CD4-positive, alpha-beta T cell treated with Interleukin-21 for 1 hour (primary cell): ENCODE results near the gene MADD.

ENCODE experiments used
- DNase-seq: peaks from one replicate; pipeline ENCODE4 v3.0.0-alpha.2; 2020

MADD gene

DNA sequence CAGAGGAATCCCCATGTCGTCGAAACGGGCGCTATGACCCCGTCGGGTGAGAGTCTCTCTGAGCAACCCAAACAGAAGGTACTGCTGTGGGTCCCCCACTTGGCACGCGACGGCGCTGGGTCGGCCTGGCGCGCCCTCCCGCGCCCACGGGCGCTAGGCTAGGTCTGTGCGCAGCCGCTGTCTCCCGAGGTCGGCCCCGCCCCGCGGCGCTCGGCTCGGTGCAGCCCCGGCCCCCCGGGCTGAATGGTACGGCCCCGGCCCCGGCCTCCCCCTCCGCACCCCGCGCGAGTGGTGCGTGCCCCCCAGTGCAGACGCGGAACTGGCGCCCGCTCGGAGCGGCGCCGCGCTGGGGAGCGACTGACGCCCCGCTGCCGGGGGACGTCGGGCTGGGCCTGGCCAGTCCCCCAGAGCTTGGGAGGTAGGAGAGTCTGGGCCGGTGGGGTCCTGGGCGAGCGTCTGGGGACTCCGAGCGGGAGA lies at the start of gene MADD:
Gene MADD, plus strand, starts transcription at position 305 of the 477 bp plus-strand sequence.
- DNase-seq: peak; percentile 92

- no peak for DNase-seq
Measured at GRCh38 chr11:47220401-47220821, 49.5 kb upstream of the MADD start.

- no peak for DNase-seq
Measured at GRCh38 chr11:47222696-47223095, 47.2 kb upstream of the MADD start.

DNA sequence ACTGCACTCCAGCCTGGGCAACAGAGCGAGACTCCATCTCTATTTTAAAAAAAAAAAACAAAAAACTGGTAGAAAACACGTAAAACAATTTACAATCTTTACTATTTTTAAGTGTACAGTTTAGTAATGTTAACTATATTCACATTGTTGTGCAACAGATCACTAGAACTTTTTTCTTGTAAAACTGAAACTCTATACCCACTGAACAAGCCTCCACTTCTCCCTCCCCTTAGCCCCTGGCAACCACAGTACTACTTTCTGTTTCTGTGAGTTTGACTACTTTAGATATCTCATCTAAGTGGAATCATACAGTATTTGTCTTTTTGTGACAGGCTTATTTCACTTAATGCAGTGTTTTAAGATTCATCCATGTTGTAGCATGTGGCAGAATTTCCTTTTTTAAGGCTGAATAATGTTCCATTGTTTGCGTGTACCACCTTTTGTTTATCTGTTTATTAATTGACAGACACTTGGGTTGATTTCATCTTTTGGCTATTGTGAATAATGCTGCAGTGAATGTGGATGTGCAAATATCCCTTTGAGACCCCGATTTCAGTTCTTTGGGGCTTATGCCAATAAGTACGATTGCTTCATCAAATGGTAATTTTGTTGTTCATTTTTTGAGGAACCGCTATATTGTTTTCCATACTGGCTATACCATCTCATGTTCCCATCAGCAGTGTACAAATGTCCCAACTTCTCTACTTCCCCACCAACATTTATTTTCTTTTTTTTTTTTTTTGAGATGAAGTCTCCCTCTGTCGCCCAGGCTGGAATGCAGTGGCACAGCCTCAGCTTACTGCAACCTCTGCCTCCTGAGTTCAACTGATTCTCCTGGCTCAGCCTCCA lies 44.2 kb upstream of the MADD start:
- DNase-seq: peak; percentile 12

GRCh38 chr11:47229161-47229560 lies 40.8 kb upstream of the MADD start:
- DNase-seq: no peak

DNA sequence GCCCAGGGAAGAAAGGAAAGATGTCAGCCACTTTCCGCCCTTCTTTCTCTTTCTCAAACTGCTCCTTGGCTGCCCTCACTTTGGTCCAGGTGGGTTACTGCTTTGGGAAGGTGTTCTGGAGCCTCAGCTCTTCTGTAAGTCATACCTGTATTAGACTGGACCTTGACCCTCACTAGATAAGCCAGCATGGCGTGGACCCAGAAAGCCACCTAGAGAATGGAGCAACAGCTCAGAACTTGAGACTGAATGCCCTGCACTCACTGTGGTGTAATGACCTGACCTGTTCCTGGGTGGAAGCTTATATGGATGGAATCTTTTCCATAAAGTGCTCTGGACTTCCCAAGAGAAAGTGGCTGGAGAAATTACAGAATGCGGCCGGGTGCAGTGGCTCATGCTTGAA lies 36.9 kb upstream of the MADD start:
- DNase-seq: no peak

- peak; percentile 45 for DNase-seq
Measured at GRCh38 chr11:47233989-47234668, 35.8 kb upstream of the MADD start.

DNA sequence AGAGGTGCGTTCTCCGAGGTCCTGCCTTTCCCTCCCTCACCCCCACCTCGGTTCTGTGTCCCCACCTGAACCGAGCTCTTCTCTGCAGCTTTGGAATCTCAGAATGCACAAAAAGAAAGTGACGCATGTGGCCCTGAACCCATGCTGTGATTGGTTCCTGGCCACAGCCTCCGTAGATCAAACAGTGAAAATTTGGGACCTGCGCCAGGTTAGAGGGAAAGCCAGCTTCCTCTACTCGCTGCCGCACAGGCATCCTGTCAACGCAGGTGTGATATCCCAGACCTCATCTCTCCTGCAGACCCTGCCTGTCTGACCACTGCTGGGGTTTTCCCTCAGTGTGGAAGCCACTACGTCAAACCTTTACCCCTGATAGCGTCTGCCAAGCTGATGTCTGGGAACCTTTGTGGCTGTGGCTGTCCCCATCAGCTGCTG lies 35.2 kb upstream of the MADD start:
- DNase-seq: peak; percentile 81

DNA sequence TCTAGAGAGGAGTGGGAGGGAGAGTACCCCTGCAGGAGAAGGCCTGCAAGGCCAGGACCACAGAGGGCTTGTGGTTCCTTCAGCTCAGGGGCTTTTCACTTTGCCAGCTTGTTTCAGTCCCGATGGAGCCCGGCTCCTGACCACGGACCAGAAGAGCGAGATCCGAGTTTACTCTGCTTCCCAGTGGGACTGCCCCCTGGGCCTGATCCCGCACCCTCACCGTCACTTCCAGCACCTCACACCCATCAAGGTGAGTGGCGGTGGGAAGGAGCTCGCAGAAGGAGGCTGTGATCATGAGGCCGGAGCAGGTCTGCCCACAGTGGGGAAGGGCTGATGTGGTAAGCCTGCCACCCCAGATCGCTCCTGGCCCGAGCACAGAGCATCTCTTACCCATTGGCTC lies 34.8 kb upstream of the MADD start:
- no peak for DNase-seq

- no peak for DNase-seq
Measured at GRCh38 chr11:47236482-47236881, 33.5 kb upstream of the MADD start.

- no peak for DNase-seq
Measured at GRCh38 chr11:47239852-47240251, 30.1 kb upstream of the MADD start.

GRCh38 chr11:47241841-47242301 lies 28.1 kb upstream of the MADD start:
- no peak for DNase-seq

DNA sequence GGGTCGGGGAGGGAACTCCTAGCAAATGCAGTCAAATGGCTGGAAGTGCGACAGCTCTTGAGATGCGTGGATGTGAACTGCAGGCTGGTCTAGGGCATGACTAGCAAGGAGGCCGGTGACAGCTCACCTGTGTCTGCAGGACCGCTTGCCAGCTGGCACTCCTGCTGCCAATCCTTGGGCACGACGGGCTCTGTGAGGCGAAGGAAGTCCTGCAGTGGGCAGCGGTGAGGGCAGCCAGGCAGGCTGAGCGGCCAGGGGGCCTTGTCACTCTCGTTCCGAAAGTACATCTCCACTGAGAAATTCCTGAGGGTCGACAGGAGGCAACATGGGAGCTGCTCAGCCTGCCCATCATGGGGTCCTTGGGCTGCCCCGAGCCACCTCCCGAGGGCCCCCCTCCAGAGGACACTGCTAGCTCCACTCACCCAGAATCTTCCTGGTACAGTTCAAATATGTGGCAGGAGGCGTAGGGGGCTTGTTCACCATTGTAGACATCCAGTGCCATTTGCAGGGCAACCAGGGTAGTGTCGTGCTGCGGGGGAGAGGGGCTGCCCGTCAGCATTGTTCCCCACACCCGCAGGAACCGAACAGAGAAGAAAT lies 27.2 kb upstream of the MADD start:
- no peak for DNase-seq

GRCh38 chr11:47243454-47243853 lies 26.5 kb upstream of the MADD start:
- DNase-seq: no peak

DNA sequence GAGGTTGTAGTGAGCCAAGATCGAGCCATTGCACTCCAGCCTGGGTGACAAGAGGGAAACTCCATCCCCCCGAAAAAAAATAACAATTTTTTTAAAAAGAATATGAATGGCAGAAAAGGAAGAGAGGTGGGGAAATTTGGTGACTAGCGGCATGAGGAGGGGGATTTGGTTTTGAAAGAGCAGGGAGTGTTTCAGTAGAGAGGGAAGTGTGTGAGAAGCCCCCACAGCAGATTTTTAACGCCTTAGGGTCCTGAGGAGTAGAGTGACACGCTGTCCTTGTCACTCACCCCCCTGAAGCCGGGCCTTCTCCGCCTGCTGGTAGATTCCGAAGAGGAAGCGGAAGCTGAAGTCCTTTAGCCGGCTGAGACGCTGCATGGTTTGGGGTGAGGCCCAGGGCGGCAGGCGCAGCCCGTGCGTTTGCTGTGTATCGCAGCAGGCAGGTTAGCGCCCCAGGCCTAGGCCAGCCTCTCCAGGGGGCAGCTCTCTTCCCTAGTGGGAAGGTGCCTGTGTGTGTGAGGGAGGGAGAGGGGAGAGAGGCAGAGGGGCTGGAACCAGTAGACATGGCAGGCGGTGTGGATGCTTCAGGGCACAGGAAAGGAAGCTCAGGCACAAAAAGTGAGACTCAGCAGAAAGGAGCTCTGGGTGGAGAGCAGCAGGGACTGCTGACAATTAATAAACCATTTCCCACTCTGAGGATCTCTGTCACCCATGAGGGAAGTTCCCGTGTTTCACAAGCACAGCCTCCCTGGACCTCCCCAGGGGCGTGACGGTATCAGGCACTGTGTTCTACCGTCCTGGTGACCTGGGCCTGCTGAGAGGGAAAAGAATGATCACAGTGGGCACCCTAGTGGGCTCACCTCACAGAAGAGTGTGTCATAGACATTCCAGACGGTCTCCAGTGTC lies 25.2 kb upstream of the MADD start:
- peak; percentile 11 for DNase-seq

GRCh38 chr11:47245611-47246357 lies 24.1 kb upstream of the MADD start:
- no peak for DNase-seq

DNA sequence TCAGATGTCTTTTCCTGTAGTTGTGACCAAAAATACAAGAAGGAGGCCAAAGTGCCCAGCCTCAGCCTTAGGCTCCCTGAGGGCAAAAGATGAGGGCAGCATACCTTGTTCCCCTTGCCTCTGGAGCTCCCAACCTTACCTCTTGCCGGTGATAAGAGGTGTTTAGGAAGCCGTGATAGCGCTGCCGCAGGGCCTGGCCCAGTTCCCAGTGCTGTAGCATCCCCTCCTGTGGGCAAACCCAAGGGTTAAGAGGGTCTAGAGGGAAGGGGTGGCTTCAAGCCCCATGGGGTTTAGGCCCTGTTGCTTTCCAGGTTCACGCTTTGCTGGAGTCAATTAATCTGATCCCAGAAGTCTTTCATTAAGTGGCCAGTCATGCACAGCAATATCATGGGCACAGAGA lies 22.4 kb upstream of the MADD start:
- DNase-seq: no peak

- DNase-seq: no peak
Measured at GRCh38 chr11:47248304-47248663, 21.6 kb upstream of the MADD start.

DNA sequence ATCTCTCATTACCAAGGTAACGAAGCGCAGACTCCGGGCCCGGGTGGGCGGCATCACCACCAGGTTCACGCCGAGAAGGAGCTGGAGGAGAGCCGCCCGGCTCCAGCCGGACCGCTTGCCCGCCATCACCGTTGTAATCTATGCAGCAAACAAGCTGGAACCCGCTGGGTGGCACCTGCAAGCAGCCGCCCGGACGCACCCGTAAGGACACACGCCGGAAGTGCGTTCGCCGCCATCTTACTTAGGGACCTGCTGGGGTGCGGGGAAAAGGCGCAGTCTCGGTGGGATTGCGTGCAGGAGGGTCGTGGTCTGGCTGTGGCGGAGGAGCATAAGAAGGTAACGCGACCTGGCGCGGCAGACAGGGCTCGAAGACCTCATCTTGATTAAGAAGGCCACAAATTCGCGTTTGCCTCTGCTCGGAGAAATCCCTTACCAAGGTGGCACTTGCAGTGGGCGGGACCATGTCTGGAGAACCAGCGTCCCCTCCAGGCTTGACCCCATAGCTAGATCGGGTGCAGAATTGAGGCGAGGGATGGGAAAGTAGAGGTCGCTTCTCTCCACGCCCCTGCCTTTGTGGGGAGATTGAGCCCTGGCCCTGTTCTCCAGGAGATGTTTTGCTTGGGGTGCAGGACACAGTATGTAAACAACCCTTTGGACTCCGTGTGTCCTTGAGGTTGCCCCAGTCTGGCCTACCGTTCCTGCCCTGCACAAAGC lies 21.1 kb upstream of the MADD start, which contains the start of gene ACP2:
Gene ACP2, minus strand, starts transcription at position 151 of the 714 bp plus-strand sequence. Its CDS starts 25 bp downstream, at position 126.
- peak; percentile 88 for DNase-seq

DNA sequence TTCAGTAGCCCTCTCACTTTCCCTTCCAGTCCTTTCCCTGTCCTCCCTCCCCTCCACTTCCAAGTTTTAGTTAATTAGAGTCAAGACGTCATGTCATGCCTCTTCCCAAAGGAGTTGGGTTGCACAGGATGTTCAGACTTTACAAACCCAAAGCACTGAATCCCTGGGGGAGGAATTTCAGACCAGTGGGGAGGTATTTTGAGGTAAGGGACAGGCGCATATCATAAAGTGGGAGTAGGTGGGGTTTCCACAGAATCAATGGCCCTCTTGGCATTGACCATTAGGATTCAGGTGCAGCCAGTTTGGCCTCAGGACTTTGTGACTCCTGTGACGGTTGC lies 20.6 kb upstream of the MADD start:
- no peak for DNase-seq

GRCh38 chr11:47251751-47252150 lies 18.2 kb upstream of the MADD start:
- no peak for DNase-seq
